HG03378 (cell line): ENCODE measurements around the gene VPS33A.
"Not testable (repeated sequence)": the region's sequence is repeated elsewhere in the genome, so short reads cannot be mapped to it uniquely, and the experiment has no call there.

Source experiments
- ATAC-seq: cut with Tn5 transposase; IDR thresholded peaks from one replicate; pipeline ENCODE4 v1.9.1; 2021; ENCODE audit warnings: mild to moderate bottlenecking, moderate library complexity; ENCODE audit not compliant: unreplicated experiment

The VPS33A gene

GRCh38 chr12:122258462-122258861 lies 7.8 kb downstream of the VPS33A start:
- not testable (repeated sequence) for ATAC-seq

GRCh38 chr12:122250536-122250935 lies 15.8 kb downstream of the VPS33A start:
- ATAC-seq, result no peak

- ATAC-seq, result no peak
Measured at GRCh38 chr12:122250047-122250446, 16.2 kb downstream of the VPS33A start.

GRCh38 chr12:122245553-122245952 lies 20.7 kb downstream of the VPS33A start:
- no peak for ATAC-seq

DNA sequence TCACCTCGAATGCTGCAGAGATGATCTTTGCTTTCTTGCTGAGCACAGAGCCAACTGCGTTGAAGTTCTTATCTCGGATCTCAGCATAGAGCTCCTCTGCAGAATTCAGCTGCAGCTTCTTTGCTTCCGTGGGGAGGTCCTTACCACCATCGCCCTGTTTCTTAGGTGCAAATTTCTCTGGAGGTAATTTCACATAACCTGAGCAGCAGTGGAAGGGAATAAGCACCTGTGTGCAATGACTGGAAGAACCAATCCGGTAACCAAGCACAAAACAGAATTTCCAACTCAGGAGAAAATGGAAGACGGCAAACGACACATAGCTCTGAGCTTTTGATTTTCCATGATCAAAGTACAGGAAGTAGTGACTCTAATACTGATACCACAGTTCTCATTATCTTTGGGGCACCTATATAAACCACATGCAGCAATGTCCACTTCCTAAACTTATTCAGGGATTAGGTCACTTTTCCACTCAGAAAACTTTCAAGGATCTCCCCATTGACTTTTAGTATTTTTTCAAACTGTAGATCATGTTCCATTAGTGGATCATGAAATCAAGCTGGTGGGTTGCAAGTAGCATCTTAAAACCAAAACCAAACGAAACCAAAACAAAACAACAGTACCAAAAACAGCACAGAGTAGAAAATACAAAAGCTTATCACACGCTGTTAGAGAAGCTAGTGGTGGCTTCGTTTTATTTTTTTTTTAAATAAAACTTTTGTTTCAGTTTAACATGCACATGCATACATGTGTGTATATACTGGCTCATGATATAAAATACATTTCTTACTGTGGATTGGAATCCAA lies 21.5 kb downstream of the VPS33A start:
- no peak for ATAC-seq

DNA sequence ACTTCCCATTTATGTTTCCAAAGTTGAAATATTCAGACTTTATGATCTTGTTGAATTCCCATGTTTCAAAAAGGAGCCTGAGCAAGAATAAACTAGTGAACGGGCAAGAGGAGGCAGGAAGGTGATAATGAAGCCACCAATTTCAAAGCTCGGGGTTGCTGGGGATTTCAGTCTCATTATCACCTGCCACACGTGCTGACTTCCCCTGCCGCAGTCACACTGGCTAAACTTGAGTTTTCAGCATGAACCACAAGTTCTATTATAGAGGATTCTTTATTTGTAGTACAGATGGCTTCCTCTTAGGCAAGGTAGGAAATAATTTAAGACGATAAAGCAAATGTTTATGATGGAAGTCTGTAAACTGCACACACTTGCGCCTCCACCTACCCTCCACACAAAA lies 22.3 kb downstream of the VPS33A start:
- ATAC-seq, result no peak

GRCh38 chr12:122238861-122239260 lies 27.4 kb downstream of the VPS33A start:
- ATAC-seq, result no peak

- no peak for ATAC-seq
Measured at GRCh38 chr12:122235741-122236140, 30.6 kb downstream of the VPS33A start.

DNA sequence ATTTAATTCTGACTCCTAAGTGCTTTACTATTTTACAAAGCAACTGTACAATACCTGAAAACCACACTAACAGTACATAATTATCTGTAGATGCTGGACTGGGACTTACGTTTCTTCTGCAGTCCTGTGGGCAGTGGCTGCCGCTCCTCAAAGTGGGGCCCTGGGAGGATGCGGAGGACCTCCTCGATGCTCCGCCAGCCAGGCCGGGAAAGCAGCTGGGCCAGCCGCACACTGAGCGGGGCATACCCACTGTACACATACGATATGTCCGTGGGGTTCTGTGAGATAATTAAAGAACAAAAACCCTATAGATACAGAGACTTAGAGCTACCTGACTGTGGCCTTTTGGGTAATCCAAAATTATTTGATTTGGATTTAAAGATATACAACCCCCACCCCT lies 33.6 kb downstream of the VPS33A start:
- ATAC-seq, result no peak

DNA sequence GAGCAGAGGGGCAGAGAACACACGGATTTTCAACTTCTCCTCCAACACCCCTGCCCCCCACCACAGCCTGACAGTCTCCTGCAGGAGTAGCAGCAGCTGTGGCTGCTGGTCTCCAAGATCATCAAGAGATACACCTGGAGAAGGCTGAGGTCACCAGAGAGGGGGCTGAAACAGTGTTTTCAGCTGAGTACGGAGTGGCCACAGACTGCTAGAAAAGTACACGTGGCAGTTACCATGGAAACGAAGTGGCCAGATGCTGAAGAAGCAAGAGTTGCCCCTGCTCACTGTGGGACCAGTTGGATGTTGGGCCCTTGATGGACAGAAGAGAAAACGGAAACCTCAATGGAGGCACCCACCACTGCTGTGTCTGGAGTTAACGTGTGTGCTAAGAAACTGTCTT lies 35.5 kb downstream of the VPS33A start:
- no peak for ATAC-seq

DNA sequence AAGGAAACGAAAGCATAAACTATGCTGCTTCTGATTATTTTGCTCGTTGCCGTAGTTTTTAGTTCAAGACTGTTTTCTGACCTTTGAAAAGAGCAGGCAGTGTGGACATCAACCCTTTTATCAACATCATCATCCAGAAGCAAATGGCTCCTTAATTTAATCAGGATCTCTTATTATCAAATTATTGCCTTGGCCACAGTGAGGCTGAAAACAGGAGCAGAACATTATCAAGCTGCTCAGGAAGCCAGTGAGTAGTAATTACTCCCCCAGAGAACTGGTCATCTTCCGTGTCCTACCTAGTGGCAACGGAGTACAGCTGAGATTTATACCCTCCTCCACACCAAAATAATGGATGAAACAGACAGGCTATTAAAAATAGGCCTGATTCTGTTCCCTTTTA lies 38.2 kb downstream of the VPS33A start:
- no peak for ATAC-seq

GRCh38 chr12:122227341-122227740 lies 39.0 kb downstream of the VPS33A start:
- no peak for ATAC-seq

GRCh38 chr12:122226366-122227125 lies 39.7 kb downstream of the VPS33A start:
- no peak for ATAC-seq

DNA sequence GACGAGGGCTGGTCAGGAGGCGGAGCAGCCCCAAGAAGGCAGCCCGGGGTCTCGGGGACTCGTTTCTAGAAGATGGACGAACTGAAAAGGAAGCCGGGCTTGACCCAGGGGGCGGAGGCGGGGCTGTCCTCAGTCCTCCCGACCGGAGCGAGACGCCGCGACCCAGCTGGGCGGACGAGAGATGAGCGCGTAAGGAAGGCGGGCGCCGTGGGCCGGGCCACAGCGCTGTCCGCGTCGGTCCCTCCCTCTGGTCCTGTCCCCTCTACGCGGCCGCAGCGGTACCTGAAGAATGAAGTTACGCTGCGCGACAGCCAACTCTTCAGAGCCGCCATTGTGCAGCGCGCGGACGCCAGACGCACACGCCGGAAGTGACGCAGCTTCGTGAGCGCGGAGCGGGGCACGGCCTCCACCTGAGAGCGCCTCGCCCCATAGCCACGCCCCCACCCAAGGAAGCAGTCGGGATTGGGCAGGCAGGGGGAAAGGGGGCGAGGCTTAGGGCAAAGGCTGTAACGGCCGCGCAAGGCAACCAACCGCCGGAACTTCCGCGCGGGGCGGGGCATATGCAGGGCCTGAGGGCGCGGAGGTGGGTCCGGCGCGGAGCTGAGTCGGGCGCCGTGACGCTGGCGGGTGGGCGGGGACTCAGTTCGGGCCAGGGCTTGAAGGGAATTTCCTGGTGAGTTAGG lies 40.5 kb downstream of the VPS33A start, which contains the start of gene DIABLO:
DIABLO (minus strand) TSS at position 370 of the 683 bp plus-strand sequence; CDS start at position 332, 38 bp downstream.
- ATAC-seq, result peak; percentile 81

- no peak for ATAC-seq
Measured at GRCh38 chr12:122216445-122216844, 49.8 kb downstream of the VPS33A start.

DNA sequence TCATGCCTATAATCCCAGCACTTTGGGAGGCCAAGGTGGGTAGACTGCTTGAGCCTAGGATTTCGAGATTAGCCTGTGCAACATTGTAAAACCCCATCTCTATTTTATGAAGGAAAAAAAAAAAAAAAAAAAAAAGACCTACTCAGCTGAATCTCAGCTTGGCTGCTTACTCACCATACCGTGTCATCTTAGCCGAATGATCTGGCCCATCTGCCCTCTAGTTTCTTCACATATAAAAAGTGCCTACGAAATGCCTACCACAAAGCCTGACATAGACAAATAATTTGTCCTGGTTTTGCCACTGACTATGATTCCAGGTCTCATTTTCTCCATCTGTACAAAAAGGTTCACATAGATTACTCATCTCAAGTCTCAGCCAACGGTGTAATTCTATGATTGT lies 50.5 kb downstream of the VPS33A start:
- ATAC-seq, result no peak

DNA sequence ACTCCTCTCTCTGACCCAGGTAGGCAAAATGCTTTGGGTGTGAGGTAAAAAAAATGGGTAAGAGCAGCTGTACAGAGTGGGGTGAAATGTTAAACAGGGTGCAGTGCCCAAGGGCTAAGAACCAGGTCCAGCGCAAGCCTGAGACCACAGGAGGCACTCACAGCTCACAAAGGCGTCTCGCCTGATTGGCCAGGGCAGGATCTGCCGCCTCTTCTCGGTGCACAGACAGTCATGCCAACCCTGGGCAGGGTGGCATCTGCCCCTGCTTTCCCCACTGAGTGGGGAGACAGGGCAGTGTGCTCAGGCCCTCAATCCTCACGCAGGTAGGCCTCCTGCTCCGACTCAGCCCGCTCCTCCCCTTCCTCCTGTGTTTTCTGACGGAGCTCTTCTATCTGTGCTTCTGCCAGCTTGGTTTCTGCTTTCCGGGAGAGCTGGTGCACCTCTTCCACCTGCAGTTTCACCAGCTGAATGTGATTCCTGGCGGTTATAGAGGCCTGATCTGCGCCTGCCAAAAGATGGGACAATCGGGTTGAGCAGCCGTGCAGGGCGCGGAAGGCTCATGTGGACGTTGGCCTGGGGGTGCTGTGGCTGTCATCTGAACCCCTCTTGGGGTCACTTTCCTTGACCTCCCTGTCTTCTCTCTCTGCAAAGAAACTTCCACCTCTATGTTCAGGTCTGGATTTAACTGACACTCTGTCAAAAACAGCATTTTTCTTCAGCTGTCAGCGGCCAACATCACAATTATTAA lies 58.0 kb downstream of the VPS33A start:
- no peak for ATAC-seq

GRCh38 chr12:122207391-122207790 lies 58.9 kb downstream of the VPS33A start:
- no peak for ATAC-seq

DNA sequence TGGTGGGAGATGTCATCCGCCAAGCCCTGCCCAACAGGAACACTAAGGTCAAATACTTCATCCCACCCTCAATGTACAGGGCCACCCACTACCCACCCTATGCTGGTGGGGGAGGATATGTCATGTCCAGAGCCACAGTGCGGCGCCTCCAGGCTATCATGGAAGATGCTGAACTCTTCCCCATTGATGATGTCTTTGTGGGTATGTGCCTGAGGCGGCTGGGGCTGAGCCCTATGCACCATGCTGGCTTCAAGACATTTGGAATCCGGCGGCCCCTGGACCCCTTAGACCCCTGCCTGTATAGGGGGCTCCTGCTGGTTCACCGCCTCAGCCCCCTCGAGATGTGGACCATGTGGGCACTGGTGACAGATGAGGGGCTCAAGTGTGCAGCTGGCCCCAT lies 59.3 kb downstream of the VPS33A start:
- ATAC-seq, result no peak

DNA sequence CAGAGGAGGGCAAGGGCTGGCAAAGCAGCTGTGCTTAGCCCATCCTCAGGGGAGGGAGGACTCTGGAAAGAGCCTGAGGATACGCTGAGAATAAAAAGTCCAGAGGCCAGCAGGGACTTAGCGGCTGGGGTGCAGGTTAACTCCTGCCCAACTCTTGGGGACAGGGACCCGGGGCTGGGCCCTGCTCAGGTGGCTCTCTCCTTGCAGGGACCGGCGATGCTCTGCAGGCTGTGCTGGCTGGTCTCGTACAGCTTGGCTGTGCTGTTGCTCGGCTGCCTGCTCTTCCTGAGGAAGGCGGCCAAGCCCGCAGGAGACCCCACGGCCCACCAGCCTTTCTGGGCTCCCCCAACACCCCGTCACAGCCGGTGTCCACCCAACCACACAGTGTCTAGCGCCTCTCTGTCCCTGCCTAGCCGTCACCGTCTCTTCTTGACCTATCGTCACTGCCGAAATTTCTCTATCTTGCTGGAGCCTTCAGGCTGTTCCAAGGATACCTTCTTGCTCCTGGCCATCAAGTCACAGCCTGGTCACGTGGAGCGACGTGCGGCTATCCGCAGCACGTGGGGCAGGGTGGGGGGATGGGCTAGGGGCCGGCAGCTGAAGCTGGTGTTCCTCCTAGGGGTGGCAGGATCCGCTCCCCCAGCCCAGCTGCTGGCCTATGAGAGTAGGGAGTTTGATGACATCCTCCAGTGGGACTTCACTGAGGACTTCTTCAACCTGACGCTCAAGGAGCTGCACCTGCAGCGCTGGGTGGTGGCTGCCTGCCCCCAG lies 60.0 kb downstream of the VPS33A start:
- ATAC-seq, result no peak
